Activated naive CD4-positive, alpha-beta T cell treated with anti-CD3 and anti-CD28 coated beads, Interleukin-2, amount 50 U/mL, for 72 hours (primary cell): ENCODE measurements around the gene CA7. TPM values are rescaled to one million over a fixed set of nuclear protein-coding genes. Genes with fewer than 3 reads are reported as not detected.
"Not testable (repeated sequence)": the region's sequence is repeated elsewhere in the genome, so short reads cannot be mapped to it uniquely, and the experiment has no call there.

Experiments used
- ATAC-seq, 2 donors: fragments of 150-1000 bp; cut with Tn5 transposase; 2 replicates each; pipeline ENCODE4 v1.10.0; 2021; ENCODE audit warnings: mild to moderate bottlenecking in 2 of 2, moderate library complexity in 2 of 2
- DNase-seq, 2 donors: peaks; one replicate each; pipeline ENCODE4 v3.0.0; 2021 to 2022; ENCODE audit warnings: low spot score in 2 of 2
- H3K27ac Mint-ChIP-seq, 2 donors: one replicate each; pipeline ENCODE4 v1.8.0; 2022; ENCODE audit warnings: mild to moderate bottlenecking in 2 of 2, mixed read lengths in 2 of 2
- H3K36me3 Mint-ChIP-seq, 2 donors: one replicate each; pipeline ENCODE4 v1.8.0; 2022; ENCODE audit warnings: mixed read lengths in 2 of 2
- H3K9me3 Mint-ChIP-seq, 2 donors: one replicate each; pipeline ENCODE4 v1.8.0; 2022; ENCODE audit warnings: mixed read lengths in 2 of 2
- total RNA-seq, 2 donors: library from RNA; stranded (reverse); gene quantifications; one replicate each; pipeline ENCODE4 v1.2.3, GENCODE V29; 2022

CA7 gene
- total RNA-seq, 2 donors from 2014 or later = not detected

- no peak for ATAC-seq
- no peaks in the 10 kb centered on the region for H3K36me3 Mint-ChIP-seq
Measured at GRCh38 chr16:66857437-66857836, 13.2 kb downstream of the CA7 start.

GRCh38 chr16:66858740-66859396 is 14.7 kb downstream of the CA7 start:
- Mint-ChIP-seq H3K27ac (no peak overlapping the region), H3K36me3 (no peaks in the 10 kb centered on the region), H3K9me3 (no peaks in the 10 kb centered on the region)
- DNase-seq = no peak
- ATAC-seq = no peak

More at GRCh38 chr16:66857437-66857836, 13.2 kb downstream of the CA7 start:
- Mint-ChIP-seq H3K27ac (no peak overlapping the region), H3K9me3 (no peaks in the 10 kb centered on the region)
- DNase-seq = no peak

GRCh38 chr16:66859397-66860068 is 15.3 kb downstream of the CA7 start:
- Mint-ChIP-seq H3K9me3 (no peaks in the 10 kb centered on the region), H3K27ac (no peak overlapping the region), H3K36me3 (no peaks in the 10 kb centered on the region)
- DNase-seq (no peak), ATAC-seq (no peak)

GRCh38 chr16:66862023-66862520 is 17.9 kb downstream of the CA7 start:
- Mint-ChIP-seq H3K36me3 (no peaks in the 10 kb centered on the region), H3K27ac (no peak overlapping the region), H3K9me3 (no peaks in the 10 kb centered on the region)
- ATAC-seq (no peak), DNase-seq (no peak)

GRCh38 chr16:66863707-66864106 is 19.5 kb downstream of the CA7 start:
- ATAC-seq (no peak), DNase-seq (no peak)
- no peaks in the 10 kb centered on the region for H3K9me3 Mint-ChIP-seq
- H3K27ac Mint-ChIP-seq = no peak overlapping the region
- H3K36me3 Mint-ChIP-seq = no peaks in the 10 kb centered on the region

- Mint-ChIP-seq H3K36me3 (no peaks in the 10 kb centered on the region), H3K27ac (no peak overlapping the region), H3K9me3 (no peaks in the 10 kb centered on the region)
- no peak for DNase-seq
- no peak for ATAC-seq
Measured at GRCh38 chr16:66869424-66869823, 25.2 kb downstream of the CA7 start.

- not testable (repeated sequence) for H3K36me3 Mint-ChIP-seq, ATAC-seq, H3K9me3 Mint-ChIP-seq, H3K27ac Mint-ChIP-seq, DNase-seq
Measured at GRCh38 chr16:66871363-66871762, 27.1 kb downstream of the CA7 start.

GRCh38 chr16:66871840-66872239 is 27.6 kb downstream of the CA7 start:
- Mint-ChIP-seq H3K9me3 (peaks cover 3 to 5% of the 10 kb centered on the region in 2 donors), H3K27ac (no peak overlapping the region), H3K36me3 (peaks cover 4 to 6% of the 10 kb centered on the region in 2 donors)
- ATAC-seq (no peak), DNase-seq (no peak)

GRCh38 chr16:66872559-66872942 is 28.3 kb downstream of the CA7 start:
- no peak for DNase-seq
- Mint-ChIP-seq H3K9me3 (peaks cover 3 to 5% of the 10 kb centered on the region in 2 donors), H3K27ac (peak overlapping the region in 1 of 2 donors; percentile 65), H3K36me3 (peaks cover 4 to 6% of the 10 kb centered on the region in 2 donors)
- ATAC-seq = no peak

- ATAC-seq (peak; percentile 85 to 88), DNase-seq (peak; percentile 94 to 98)
- Mint-ChIP-seq H3K36me3 (peaks cover 4 to 6% of the 10 kb centered on the region in 2 donors), H3K27ac (peak overlapping the region; percentile 16 to 65), H3K9me3 (peaks cover 3 to 5% of the 10 kb centered on the region in 2 donors)
Measured at GRCh38 chr16:66872943-66873684, 28.9 kb downstream of the CA7 start.

GRCh38 chr16:66873685-66874055 is 29.5 kb downstream of the CA7 start:
- DNase-seq = no peak
- peaks cover 4 to 6% of the 10 kb centered on the region in 2 donors for H3K36me3 Mint-ChIP-seq
- ATAC-seq = no peak
- peaks cover 3 to 5% of the 10 kb centered on the region in 2 donors for H3K9me3 Mint-ChIP-seq
- peak overlapping the region in 1 of 2 donors; percentile 65 for H3K27ac Mint-ChIP-seq

- peak in 1 of 2 donors; percentile 45 for ATAC-seq
- Mint-ChIP-seq H3K27ac (peak overlapping the region; percentile 65 to 88), H3K36me3 (peaks cover 4 to 6% of the 10 kb centered on the region in 2 donors), H3K9me3 (peaks cover 3 to 5% of the 10 kb centered on the region in 2 donors)
- peak in 1 of 2 donors; percentile 23 for DNase-seq
Measured at GRCh38 chr16:66874079-66874775, 30.0 kb downstream of the CA7 start.

GRCh38 chr16:66878067-66878466 is 33.9 kb downstream of the CA7 start:
- H3K36me3 Mint-ChIP-seq = peaks cover 10 to 12% of the 10 kb centered on the region in 2 donors
- H3K27ac Mint-ChIP-seq = peak overlapping the region; percentile 70
- peak; percentile 49 to 74 for DNase-seq
- peak; percentile 37 to 40 for ATAC-seq
- H3K9me3 Mint-ChIP-seq = peaks cover 3 to 5% of the 10 kb centered on the region in 2 donors

- peak within 1 kb of the TSS; percentile 91 to 98 for H3K27ac Mint-ChIP-seq
- DNase-seq = peak; percentile 94 to 97
- peaks cover 3 to 5% of the 10 kb centered on the region in 2 donors for H3K9me3 Mint-ChIP-seq
- H3K36me3 Mint-ChIP-seq = peaks cover 23 to 25% of the 10 kb centered on the region in 2 donors
- ATAC-seq = peak; percentile 92
Measured at GRCh38 chr16:66880288-66881013, 36.2 kb downstream of the CA7 start, which contains the start of gene PDP2. TSS of gene PDP2 (plus strand) at chr16:66880515. CDS start at chr16:66884285, 3,770 bp downstream.

- ATAC-seq (no peak), DNase-seq (peak in 1 of 2 donors; percentile 27)
- peaks cover 25 to 26% of the 10 kb centered on the region in 2 donors for H3K36me3 Mint-ChIP-seq
- peaks cover 2 to 3% of the 10 kb centered on the region in 2 donors for H3K9me3 Mint-ChIP-seq
- H3K27ac Mint-ChIP-seq = peak overlapping the region in 1 of 2 donors; percentile 91
Measured at GRCh38 chr16:66881014-66881417, 36.8 kb downstream of the CA7 start.

GRCh38 chr16:66881560-66881959 is 37.3 kb downstream of the CA7 start:
- DNase-seq (no peak), ATAC-seq (no peak)
- peaks cover 21 to 24% of the 10 kb centered on the region in 2 donors for H3K36me3 Mint-ChIP-seq
- H3K9me3 Mint-ChIP-seq = no peaks in the 10 kb centered on the region
- H3K27ac Mint-ChIP-seq = no peak overlapping the region
